Endothelial cell (in vitro differentiated cells): ENCODE results near the gene SLC16A11. TPM values are rescaled to one million over a fixed set of nuclear protein-coding genes. Genes with fewer than 3 reads are reported as not detected.
A peak's percentile ranks its signal among the peaks of the same experiment; 100 is the strongest.

Source experiments
- DNase-seq: peaks from one replicate; pipeline ENCODE4 v3.0.0; 2021; ENCODE audit warnings: low spot score
- H3K27ac Mint-ChIP-seq: one replicate; pipeline ENCODE4 v1.8.0; 2021; ENCODE audit warnings: mixed read lengths, inconsistent platforms; ENCODE audit not compliant: unreplicated experiment
- H3K27me3 Mint-ChIP-seq: one replicate; pipeline ENCODE4 v1.8.0; 2021; ENCODE audit warnings: mild to moderate bottlenecking, moderate library complexity, mixed read lengths, inconsistent platforms; ENCODE audit not compliant: unreplicated experiment
- H3K36me3 Mint-ChIP-seq: one replicate; pipeline ENCODE4 v1.8.0; 2021; ENCODE audit warnings: mild to moderate bottlenecking, low read depth, mixed read lengths, inconsistent platforms; ENCODE audit not compliant: unreplicated experiment
- H3K4me1 Mint-ChIP-seq: one replicate; pipeline ENCODE4 v1.8.0; 2021; ENCODE audit warnings: mild to moderate bottlenecking, mixed read lengths, inconsistent platforms; ENCODE audit not compliant: unreplicated experiment
- H3K4me3 Mint-ChIP-seq: one replicate; pipeline ENCODE4 v1.8.0; 2021; ENCODE audit warnings: mild to moderate bottlenecking, mixed read lengths, inconsistent platforms; ENCODE audit not compliant: unreplicated experiment
- H3K9me3 Mint-ChIP-seq: one replicate; pipeline ENCODE4 v1.8.0; 2021; ENCODE audit warnings: mixed read lengths, inconsistent platforms; ENCODE audit not compliant: unreplicated experiment
- CTCF ChIP-seq: fragments of 200-600 bp; sonication (generic); IDR thresholded peaks from one replicate; pipeline ENCODE4 v1.5.0; 2021; ENCODE audit warnings: antibody characterized with exemption; ENCODE audit not compliant: unreplicated experiment
- total RNA-seq: library from RNA; stranded (reverse); fragmentation: NEBNext Ultra II Directional; extraction: Animal tissue kit (Norgen Biotek cat#: 25700); gene quantifications from one replicate; pipeline ENCODE4 v1.2.1, GENCODE V29; 2021; ENCODE audit not compliant: unreplicated experiment

SLC16A11 gene
- total RNA-seq, 1 donor from 2014 or later, result 0.33 TPM

GRCh38 chr17:7014261-7014994, 29.5 kb downstream of the SLC16A11 start:
- H3K36me3 Mint-ChIP-seq, result peaks cover 18% of the 10 kb centered on the region
- DNase-seq, result peak; percentile 96
- H3K9me3 Mint-ChIP-seq, result no peaks in the 10 kb centered on the region
- peaks cover 15% of the 10 kb centered on the region for H3K27me3 Mint-ChIP-seq
- peak overlapping the region; percentile 98 for H3K4me3 Mint-ChIP-seq
- peak overlapping the region; percentile 99 for H3K27ac Mint-ChIP-seq
- peak; percentile 95 for TF ChIP-seq CTCF
- peaks cover 70% of the 10 kb centered on the region for H3K4me1 Mint-ChIP-seq

DNA sequence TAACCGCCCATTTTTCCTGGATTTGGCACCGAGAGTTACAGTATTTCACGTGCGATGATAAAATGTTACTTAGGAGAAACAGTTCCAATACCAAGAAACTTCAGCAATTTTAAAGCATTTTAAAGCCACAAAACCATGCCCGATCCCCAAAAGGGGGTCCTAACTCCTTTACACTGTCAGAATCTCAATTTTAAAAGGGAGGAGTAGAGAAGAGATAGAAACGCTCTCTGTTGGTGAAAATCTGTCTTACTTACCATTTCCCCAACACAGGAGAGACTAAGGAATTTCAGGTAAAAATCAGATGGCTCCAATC, 32.0 kb downstream of the SLC16A11 start:
- Mint-ChIP-seq H3K27ac (peak overlapping the region; percentile 99), H3K4me1 (peaks cover 48% of the 10 kb centered on the region), H3K9me3 (no peaks in the 10 kb centered on the region), H3K4me3 (peak overlapping the region; percentile 98), H3K27me3 (peaks cover 14% of the 10 kb centered on the region), H3K36me3 (peaks cover 24% of the 10 kb centered on the region)
- DNase-seq, result no peak
- TF ChIP-seq CTCF, result no peak

GRCh38 chr17:7011415-7011814, 32.5 kb downstream of the SLC16A11 start:
- H3K9me3 Mint-ChIP-seq, result no peaks in the 10 kb centered on the region
- H3K4me3 Mint-ChIP-seq, result peak overlapping the region; percentile 98
- DNase-seq, result no peak
- peak overlapping the region; percentile 99 for H3K27ac Mint-ChIP-seq
- peaks cover 24% of the 10 kb centered on the region for H3K36me3 Mint-ChIP-seq
- H3K27me3 Mint-ChIP-seq, result peaks cover 14% of the 10 kb centered on the region
- peaks cover 44% of the 10 kb centered on the region for H3K4me1 Mint-ChIP-seq
- TF ChIP-seq CTCF, result no peak

GRCh38 chr17:7010523-7010922, 33.4 kb downstream of the SLC16A11 start:
- Mint-ChIP-seq H3K9me3 (no peaks in the 10 kb centered on the region), H3K36me3 (peaks cover 24% of the 10 kb centered on the region), H3K4me3 (peak overlapping the region; percentile 98), H3K4me1 (peaks cover 36% of the 10 kb centered on the region), H3K27ac (no peak overlapping the region), H3K27me3 (peaks cover 14% of the 10 kb centered on the region)
- DNase-seq, result no peak
- no peak for TF ChIP-seq CTCF

GRCh38 chr17:7007143-7007542, 36.7 kb downstream of the SLC16A11 start:
- peak overlapping the region; percentile 15 for H3K4me3 Mint-ChIP-seq
- H3K36me3 Mint-ChIP-seq, result peaks cover 21% of the 10 kb centered on the region
- peaks cover 5% of the 10 kb centered on the region for H3K27me3 Mint-ChIP-seq
- H3K4me1 Mint-ChIP-seq, result peaks cover 16% of the 10 kb centered on the region
- no peak for DNase-seq
- TF ChIP-seq CTCF, result no peak
- H3K9me3 Mint-ChIP-seq, result no peaks in the 10 kb centered on the region
- no peak overlapping the region for H3K27ac Mint-ChIP-seq
